IMR-90 (cell line): ENCODE data around the gene SYVN1. TPM values are rescaled to one million over a fixed set of nuclear protein-coding genes. Genes with fewer than 3 reads are reported as not detected.

ENCODE experiments used
- CHD1 ChIP-seq: IDR thresholded peaks from 2 replicates; pipeline ENCODE4 v1.6.1; 2012; ENCODE audit warnings: low read depth, low read length, improper control_type of control experiment
- MXI1 ChIP-seq: IDR thresholded peaks from 2 replicates; pipeline ENCODE4 v1.6.1; 2012; ENCODE audit warnings: low read depth, mild to moderate bottlenecking, low read length, moderate library complexity, borderline replicate concordance
- polyA plus RNA-seq, 3 experiments: library from polyadenylated mRNA; depleted of rRNA; stranded (reverse); fragments of >200 nt; gene quantifications; 2 replicates each; pipeline ENCODE4 v1.2.3, GENCODE V29; 2012; ENCODE audit warnings: low replicate concordance in 1 of 3
- total RNA-seq: library from RNA; depleted of rRNA; stranded (reverse); fragments of >200 nt; gene quantifications from 2 replicates; pipeline ENCODE4 v1.2.3, GENCODE V29; 2012
- TF ChIP-seq, protein P1 (sequence below): fragments of 150-350 bp; IDR thresholded peaks from 2 replicates; pipeline ENCODE4 v1.6.1; 2017; ENCODE audit warnings: mild to moderate bottlenecking, antibody characterized with exemption, low read length, low read depth

The SYVN1 gene
- total and polyA plus RNA-seq, 2 of the 4 experiments (the other 2 are of a cell fraction), result 9.5 to 52.9 TPM

DNA sequence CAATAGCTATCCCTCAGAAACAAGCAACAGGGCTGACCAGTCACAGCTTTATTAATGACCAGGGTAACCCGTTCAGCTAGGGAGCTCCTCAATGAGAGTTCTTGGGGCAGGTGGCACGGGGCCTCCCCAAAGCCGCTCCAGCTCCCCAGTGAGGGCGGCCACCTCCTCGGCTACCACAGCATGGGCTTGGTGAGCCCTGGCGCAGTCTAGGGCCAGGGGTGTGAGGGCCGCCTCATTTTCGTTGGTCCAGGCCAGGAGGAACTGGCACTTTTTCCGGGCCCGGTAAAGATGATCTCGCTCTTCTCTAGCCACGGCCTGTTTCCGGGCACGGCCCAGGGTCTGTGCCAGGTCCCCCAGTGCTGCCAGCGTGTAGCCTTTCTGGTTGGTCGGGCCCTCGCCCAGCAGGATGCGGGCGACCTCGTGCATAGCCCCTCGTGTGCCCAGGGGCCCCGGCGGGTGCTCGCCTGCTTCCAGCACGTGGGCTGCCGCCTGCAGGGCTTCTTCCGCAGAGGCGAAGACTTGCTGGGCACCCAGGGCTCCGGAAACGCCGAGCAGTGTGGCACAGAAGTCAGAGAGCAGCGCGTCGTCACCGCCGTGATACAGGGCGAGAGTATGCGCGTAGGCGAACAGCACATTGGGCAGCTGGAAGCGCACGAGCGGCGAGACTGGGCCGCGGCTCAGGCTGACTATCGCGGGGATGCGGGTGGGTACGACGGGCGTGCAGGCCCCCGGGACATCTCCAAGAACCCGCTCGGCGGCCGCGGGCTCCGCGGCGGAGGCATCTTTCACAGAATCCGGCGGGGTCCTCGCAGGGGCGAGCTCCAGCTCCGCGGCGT lies 17.7 kb downstream of the SYVN1 start (continued):
- TF ChIP-seq, protein P1, sequence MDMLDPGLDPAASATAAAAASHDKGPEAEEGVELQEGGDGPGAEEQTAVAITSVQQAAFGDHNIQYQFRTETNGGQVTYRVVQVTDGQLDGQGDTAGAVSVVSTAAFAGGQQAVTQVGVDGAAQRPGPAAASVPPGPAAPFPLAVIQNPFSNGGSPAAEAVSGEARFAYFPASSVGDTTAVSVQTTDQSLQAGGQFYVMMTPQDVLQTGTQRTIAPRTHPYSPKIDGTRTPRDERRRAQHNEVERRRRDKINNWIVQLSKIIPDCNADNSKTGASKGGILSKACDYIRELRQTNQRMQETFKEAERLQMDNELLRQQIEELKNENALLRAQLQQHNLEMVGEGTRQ, result peak; percentile 36; the same call in 1 of the 2 replicates
- TF ChIP-seq MXI1 (peak; percentile 59), CHD1 (no peak)
